ENCODE data around the gene PREX1.
"Not testable (repeated sequence)": the region's sequence is repeated elsewhere in the genome, so short reads cannot be mapped to it uniquely, and the experiment has no call there.

Gene PREX1

GRCh38 chr20:48847498-48848205, 19.9 kb upstream of the PREX1 start:
- DNase-seq (ENCODE audit: low spot score): no peak

DNA sequence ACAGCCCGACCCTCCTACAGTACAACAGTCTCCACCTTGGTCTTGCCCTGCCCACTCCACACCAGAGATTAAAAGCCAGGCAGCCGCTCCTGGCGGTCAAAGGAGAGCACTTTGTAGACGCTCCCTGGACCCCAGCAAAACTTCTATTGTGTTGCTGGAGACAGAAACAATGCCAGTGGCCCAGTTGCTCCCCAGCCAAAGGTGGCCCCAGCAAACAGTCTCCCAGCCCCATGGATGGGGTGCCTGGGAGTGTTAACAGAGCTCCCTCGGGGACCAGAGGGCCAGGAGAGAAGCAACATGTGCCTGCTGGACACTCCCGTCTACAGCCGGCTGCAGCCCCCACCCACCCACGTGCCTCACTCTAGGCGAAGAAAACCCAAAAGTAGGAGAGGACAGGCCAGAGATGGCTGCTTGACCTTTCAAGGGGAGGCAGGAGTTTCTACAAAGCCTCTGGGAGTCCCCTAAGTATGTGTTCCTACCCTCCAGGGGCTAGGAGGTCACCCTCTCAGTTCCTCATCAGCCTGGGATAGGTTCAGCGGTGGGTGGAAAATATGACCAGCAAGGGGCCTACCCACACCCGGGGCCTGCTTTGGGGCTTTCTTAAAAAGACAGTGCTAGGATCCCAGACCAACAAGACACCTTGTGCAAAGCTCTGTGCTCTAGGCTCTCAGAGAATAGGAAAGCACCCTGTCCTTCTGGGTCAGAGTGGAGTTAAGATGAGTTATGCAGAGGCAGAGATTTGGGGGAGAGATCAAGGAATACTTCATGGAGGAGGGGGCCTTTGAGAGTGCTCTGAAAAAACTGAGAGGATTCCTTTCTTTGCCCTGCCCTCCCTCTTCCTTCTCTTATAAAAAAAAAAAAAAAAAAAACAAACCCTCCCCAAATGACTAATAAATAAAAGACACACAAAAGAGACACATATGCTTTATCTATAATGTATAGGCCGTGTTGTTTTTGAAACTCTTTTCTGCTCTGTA, 19.0 kb upstream of the PREX1 start:
- DNase-seq (ENCODE audit: low spot score): no peak

GRCh38 chr20:48845721-48846306, 18.0 kb upstream of the PREX1 start:
- no peak for DNase-seq (ENCODE audit: low spot score)

GRCh38 chr20:48844996-48845395, 17.2 kb upstream of the PREX1 start:
- DNase-seq (ENCODE audit: low spot score): no peak

- DNase-seq (ENCODE audit: low spot score): not testable (repeated sequence)
Measured at GRCh38 chr20:48843896-48844295, 16.1 kb upstream of the PREX1 start.

GRCh38 chr20:48843057-48843806, 15.4 kb upstream of the PREX1 start:
- no peak for DNase-seq (ENCODE audit: low spot score)

GRCh38 chr20:48841875-48842529, 14.2 kb upstream of the PREX1 start:
- no peak for DNase-seq (ENCODE audit: low spot score)

- DNase-seq (ENCODE audit: low spot score): no peak
Measured at GRCh38 chr20:48841196-48841874, 13.5 kb upstream of the PREX1 start.

DNA sequence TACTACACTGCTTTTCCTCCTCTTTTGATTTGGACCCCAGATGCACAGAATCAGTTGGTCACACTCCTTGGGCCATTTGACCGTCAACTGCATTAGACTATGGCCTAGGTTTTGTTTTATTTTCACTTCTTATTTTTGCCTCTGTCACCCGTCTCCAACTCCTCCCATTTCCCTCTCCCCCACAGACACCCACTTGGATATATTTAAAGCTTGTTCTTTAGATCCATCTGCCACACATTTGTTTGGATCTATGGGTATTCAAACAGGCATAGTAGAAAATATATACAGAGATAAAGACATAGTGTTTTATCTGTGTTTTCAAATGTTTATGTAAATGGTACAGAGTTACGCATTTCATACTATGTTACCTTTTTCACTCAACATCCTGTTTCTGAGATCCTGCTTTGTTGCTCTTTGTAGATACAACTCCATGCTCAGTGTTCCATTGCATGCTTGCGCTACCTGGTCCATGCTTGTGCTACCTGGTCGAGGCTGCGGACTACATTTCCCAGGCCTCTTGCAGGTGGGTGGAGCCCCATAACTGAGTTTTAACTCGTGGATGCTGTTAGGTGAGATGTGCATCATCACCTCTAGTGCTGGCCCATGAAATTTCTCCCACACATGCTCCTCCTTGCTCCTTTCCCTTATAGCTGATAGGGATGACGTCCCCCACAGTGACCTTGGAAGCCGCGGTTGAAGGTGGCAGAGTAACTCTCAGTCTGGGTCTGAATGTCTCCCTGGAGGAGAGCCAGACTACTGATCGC, 11.5 kb upstream of the PREX1 start:
- DNase-seq (ENCODE audit: low spot score): no peak

DNA sequence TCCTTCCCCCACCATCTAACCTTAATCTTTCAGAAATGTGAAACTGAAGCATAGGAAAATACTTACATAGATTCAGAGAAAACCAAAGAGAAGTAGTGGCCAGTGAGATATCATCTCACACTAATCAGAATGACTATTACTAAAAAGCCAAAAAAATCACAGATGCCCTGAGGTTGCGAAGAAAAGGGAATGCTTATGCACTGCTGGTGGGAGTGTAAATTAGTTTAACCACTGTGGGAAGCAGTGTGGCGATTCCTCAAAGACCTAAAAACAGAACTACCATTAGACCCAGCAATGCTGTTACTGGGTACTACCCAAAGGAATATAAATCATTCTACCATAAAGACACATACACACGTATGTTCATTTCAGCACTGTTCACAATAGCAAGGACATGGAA, 9.2 kb upstream of the PREX1 start:
- no peak for DNase-seq (ENCODE audit: low spot score)

- DNase-seq (ENCODE audit: low spot score): no peak
Measured at GRCh38 chr20:48835390-48835789, 7.6 kb upstream of the PREX1 start.

- DNase-seq (ENCODE audit: low spot score): no peak
Measured at GRCh38 chr20:48834278-48834677, 6.5 kb upstream of the PREX1 start.

DNA sequence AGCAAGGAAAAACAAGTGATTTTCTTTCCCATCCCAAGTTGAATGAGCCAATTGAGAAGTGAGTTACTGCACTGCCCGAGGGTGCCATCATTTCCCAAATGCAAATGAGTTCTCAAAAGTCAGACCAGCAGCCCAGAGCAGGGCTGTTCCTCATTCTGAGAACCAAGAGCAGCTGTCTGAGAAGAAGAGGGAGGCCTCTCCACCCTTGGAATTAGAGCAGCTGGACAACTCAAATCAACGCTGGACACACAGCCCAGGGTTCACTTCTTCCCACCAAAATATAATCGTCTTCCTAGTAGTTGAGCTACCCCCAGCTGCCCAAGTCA, 4.6 kb upstream of the PREX1 start:
- no peak for DNase-seq (ENCODE audit: low spot score)

GRCh38 chr20:48831718-48832404, 4.1 kb upstream of the PREX1 start:
- DNase-seq (ENCODE audit: low spot score): no peak

- DNase-seq (ENCODE audit: low spot score): no peak
Measured at GRCh38 chr20:48830826-48831318, 3.1 kb upstream of the PREX1 start.

GRCh38 chr20:48829940-48830339, 2.1 kb upstream of the PREX1 start:
- no peak for DNase-seq (ENCODE audit: low spot score)

DNA sequence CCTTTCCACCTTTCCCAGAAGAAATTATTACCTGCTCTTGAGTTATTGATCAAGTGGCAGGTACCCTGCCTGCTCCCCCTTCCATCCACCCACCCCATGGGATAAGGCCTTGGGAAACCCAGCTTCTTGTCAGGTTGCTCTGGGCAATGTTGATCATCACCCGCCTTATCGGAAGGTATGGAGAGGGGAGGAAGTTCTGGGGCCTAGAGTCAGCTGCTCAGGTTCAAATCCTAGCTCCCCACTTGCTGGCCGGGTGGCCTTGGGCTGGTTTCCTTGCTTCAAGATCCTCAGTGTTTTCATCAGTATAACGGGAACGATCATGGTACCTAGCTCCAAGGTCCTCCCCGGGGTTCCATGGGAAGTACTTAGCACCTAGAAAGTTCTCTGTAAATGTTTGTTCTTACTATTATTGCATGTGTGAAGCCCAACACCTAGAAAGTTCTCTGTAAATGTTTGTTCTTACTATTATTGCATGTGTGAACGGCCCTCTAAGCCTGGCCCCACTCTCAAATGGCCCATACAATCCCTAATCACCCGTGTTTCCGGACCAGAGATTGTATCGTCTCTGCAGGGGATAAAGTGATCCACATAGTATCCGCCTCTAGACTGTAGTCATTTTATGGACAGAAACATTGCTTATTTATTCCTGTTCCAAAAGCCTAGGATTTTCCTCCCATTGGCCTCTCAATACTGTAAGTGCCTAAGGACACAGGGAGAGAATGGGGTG, 1.1 kb upstream of the PREX1 start:
- no peak for DNase-seq (ENCODE audit: low spot score)

DNA sequence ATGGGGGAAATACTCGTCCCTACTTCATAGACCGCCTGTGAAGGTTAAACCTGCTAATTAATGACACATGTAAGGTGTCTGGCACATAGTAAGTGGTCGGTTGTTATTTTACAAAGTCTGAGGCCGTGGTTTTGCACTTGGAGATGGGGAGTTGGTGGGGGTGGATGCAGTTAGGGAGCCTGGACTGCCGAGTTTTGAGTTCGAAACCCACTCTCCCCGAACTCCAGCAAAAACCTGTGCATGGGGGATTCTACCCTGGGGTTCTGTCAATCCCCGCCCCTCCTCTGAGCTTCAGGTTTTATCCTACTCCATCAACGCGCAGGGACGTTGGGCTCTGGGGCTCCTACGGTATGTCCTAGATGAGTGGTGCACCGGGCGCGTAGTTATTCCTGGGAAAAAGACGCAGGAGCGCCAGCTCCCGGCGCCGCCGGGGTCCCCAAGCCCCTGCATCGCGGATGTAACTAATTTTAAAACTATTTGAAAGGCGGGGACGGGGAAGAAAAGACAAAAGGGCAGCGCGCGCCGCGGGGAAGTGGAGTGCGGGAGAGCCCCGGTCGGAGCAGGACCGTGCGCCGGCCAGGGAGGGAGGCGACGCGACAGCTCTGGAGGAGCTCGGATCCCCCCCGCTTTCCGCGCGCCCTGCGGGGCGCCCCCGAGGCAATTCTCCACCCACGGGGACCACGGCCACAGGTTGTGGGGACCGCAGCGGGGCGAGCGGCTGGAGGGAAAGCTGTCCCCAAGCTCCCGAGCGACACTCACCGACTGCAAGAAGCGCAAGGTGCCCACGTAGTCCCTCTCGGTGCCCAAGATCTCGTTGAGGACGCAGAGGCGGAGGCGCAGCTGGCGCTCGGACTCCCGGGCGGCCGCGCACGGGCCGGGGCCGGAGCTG, 672 bp downstream of the PREX1 start:
- DNase-seq (ENCODE audit: low spot score): no peak
